GM23338 (cell line): ENCODE results near the gene GOLT1B. TPM values are rescaled to one million over a fixed set of nuclear protein-coding genes. Genes with fewer than 3 reads are reported as not detected.

Experiments
- ATAC-seq: fragments of 200-7000 bp; cut with Tn5 transposase; 3 replicates; pipeline ENCODE4 v1.9.1; 2020
- DNase-seq: peaks from one replicate; pipeline ENCODE4 v3.0.0-alpha.2; 2015; ENCODE audit warnings: low spot score
- H2AFZ ChIP-seq: fragments of 200-600 bp; sonication (generic); 2 replicates; pipeline ENCODE4 v1.8.0; 2016; ENCODE audit warnings: antibody characterized with exemption, mild to moderate bottlenecking, moderate library complexity
- H3F3A ChIP-seq: fragments of 200-600 bp; sonication (generic); replicated peaks from 2 replicates; pipeline ENCODE4 v1.8.0; 2017; ENCODE audit warnings: antibody characterized with exemption, mixed run types, low read depth
- H3K27ac ChIP-seq: fragments of 200-600 bp; sonication (generic); 2 replicates; pipeline ENCODE4 v1.6.1; 2016; ENCODE audit warnings: low read depth
- H3K27me3 ChIP-seq: fragments of 200-600 bp; sonication (generic); 2 replicates; pipeline ENCODE4 v1.8.0; 2016; ENCODE audit warnings: mild to moderate bottlenecking, mixed run types, moderate library complexity; ENCODE audit not compliant: insufficient read depth
- H3K36me3 ChIP-seq: fragments of 200-600 bp; sonication (generic); 2 replicates; pipeline ENCODE4 v1.8.0; 2016; ENCODE audit warnings: mild to moderate bottlenecking; ENCODE audit not compliant: insufficient read depth
- H3K4me1 ChIP-seq: fragments of 200-600 bp; sonication (generic); 2 replicates; pipeline ENCODE4 v1.8.0; 2016; ENCODE audit warnings: mild to moderate bottlenecking, moderate library complexity; ENCODE audit not compliant: insufficient read depth
- H3K4me2 ChIP-seq: fragments of 200-600 bp; sonication (generic); 2 replicates; pipeline ENCODE4 v1.7.1; 2017; ENCODE audit warnings: mixed run types
- H3K4me3 ChIP-seq: fragments of 200-600 bp; sonication (generic); 2 replicates; pipeline ENCODE4 v1.6.1; 2016; ENCODE audit warnings: mixed run types
- H3K79me2 ChIP-seq: fragments of 200-600 bp; sonication (generic); replicated peaks from 2 replicates; pipeline ENCODE4 v1.8.0; 2017; ENCODE audit warnings: mild to moderate bottlenecking; ENCODE audit not compliant: insufficient read depth
- H3K9me2 ChIP-seq: fragments of 200-600 bp; sonication (generic); 2 replicates; pipeline ENCODE4 v1.8.0; 2017; ENCODE audit not compliant: insufficient read depth
- H4K20me1 ChIP-seq: fragments of 200-600 bp; sonication (generic); replicated peaks from 2 replicates; pipeline ENCODE4 v1.8.0; 2017; ENCODE audit warnings: mild to moderate bottlenecking; ENCODE audit not compliant: insufficient read depth
- H3K27ac Mint-ChIP-seq: 2 replicates; pipeline ENCODE4 v1.8.0; 2020; ENCODE audit warnings: inconsistent platforms, mild to moderate bottlenecking, moderate library complexity, mixed read lengths
- H3K27me3 Mint-ChIP-seq: 3 replicates; pipeline ENCODE4 v1.8.0; 2022; ENCODE audit warnings: low read depth, mild to moderate bottlenecking, moderate library complexity, mixed read lengths, inconsistent platforms; ENCODE audit not compliant: insufficient read depth, poor library complexity
- H3K36me3 Mint-ChIP-seq: 3 replicates; pipeline ENCODE4 v1.8.0; 2021; ENCODE audit warnings: low read depth, mild to moderate bottlenecking, inconsistent platforms, moderate library complexity, mixed read lengths
- H3K4me1 Mint-ChIP-seq: 3 replicates; pipeline ENCODE4 v1.8.0; 2020; ENCODE audit warnings: mild to moderate bottlenecking, inconsistent platforms, mixed read lengths
- H3K4me3 Mint-ChIP-seq: 3 replicates; pipeline ENCODE4 v1.8.0; 2021; ENCODE audit warnings: moderate library complexity, mild to moderate bottlenecking, inconsistent platforms, mixed read lengths
- H3K9me3 Mint-ChIP-seq: 3 replicates; pipeline ENCODE4 v1.8.0; 2020; ENCODE audit warnings: moderate library complexity, mild to moderate bottlenecking, inconsistent platforms, mixed read lengths
- ETS1 ChIP-seq: IDR thresholded peaks from 2 replicates; pipeline ENCODE4 v1.6.1; 2016; ENCODE audit warnings: antibody characterized with exemption
- NANOG ChIP-seq: IDR thresholded peaks from 2 replicates; pipeline ENCODE4 v1.6.1; 2016; ENCODE audit warnings: antibody characterized with exemption, borderline replicate concordance
- REST ChIP-seq: IDR thresholded peaks from one replicate; pipeline ENCODE4 v1.6.1; 2018; ENCODE audit warnings: antibody characterized with exemption; ENCODE audit not compliant: unreplicated experiment
- STAT1 ChIP-seq: IDR thresholded peaks from one replicate; pipeline ENCODE4 v1.6.1; 2016; ENCODE audit warnings: antibody characterized with exemption; ENCODE audit not compliant: unreplicated experiment
- ZNF462 ChIP-seq: fragments of 250-450 bp; sonication (Bioruptor Pico); IDR thresholded peaks from 2 replicates; pipeline ENCODE4 v1.5.0; 2020; ENCODE audit warnings: mild to moderate bottlenecking, moderate library complexity
- polyA plus RNA-seq: library from polyadenylated mRNA; unstranded; fragments of >200 nt; fragmentation: Nextera tagmentation; extraction: Ambion mirVana; gene quantifications from 2 replicates; pipeline ENCODE4 v1.2.1, GENCODE V29; 2016
- total RNA-seq: library from RNA; depleted of rRNA; stranded (reverse); fragments of >200 nt; shearing (Covaris generic); gene quantifications from 2 replicates; pipeline ENCODE4 v1.2.3, GENCODE V29; 2014

The GOLT1B gene
- total and polyA plus RNA-seq, 2 experiments from 2014 or later: 24.3 to 41.7 TPM

- Histone ChIP-seq H3K27ac (no peak overlapping the region), H3K79me2 (no peaks in the 10 kb centered on the region), H3F3A (no peaks in the 10 kb centered on the region), H3K36me3 (0 out of 2 replicates have a peak, but pooled peaks cover 11% of the 10 kb centered on the region), H3K4me2 (no peak overlapping the region), H4K20me1 (no peaks in the 10 kb centered on the region), H3K4me1 (no peaks in the 10 kb centered on the region), H3K27me3 (no peaks in the 10 kb centered on the region), H3K4me3 (no peak overlapping the region), H2AFZ (no peak overlapping the region), H3K9me2 (no peaks in the 10 kb centered on the region)
- DNase-seq: no peak
- ATAC-seq: no peak
- H3K4me3 Mint-ChIP-seq: no peak overlapping the region
- H3K27ac Mint-ChIP-seq: no peak overlapping the region
- no peaks in the 10 kb centered on the region; the same call in 2 of the 3 replicates for H3K36me3 Mint-ChIP-seq
- no peaks in the 10 kb centered on the region for H3K9me3 Mint-ChIP-seq
- TF ChIP-seq STAT1 (no peak), NANOG (no peak), REST (no peak), ZNF462 (CRISPR knock-in tag) (no peak), ETS1 (no peak)
- no peaks in the 10 kb centered on the region for H3K4me1 Mint-ChIP-seq
- H3K27me3 Mint-ChIP-seq: no peaks in the 10 kb centered on the region
These were observed 16.9 kb downstream of the GOLT1B start for GRCh38 chr12:21518451-21518850.
